ENCODE results near the gene HMCN1.

- TF ChIP-seq HDGF (IDR thresholded peaks at IDR 0.05; ENCODE audit: borderline replicate concordance): no peak
- no peak for TF ChIP-seq BHLHE40 (IDR thresholded peaks at IDR 0.05; ENCODE audit: borderline replicate concordance)
- TF ChIP-seq FOXM1 (IDR thresholded peaks at IDR 0.05; ENCODE audit: borderline replicate concordance): no peak
- TF ChIP-seq ZNF384 (IDR thresholded peaks at IDR 0.05): no peak
- no peak for TF ChIP-seq TARDBP (IDR thresholded peaks at IDR 0.05)
- TF ChIP-seq FOXK2 (IDR thresholded peaks at IDR 0.05): no peak
- TF ChIP-seq FOXA1 (IDR thresholded peaks at IDR 0.05): no peak
- no peak for TF ChIP-seq L3MBTL2 (conservative IDR thresholded peaks at IDR 0.05)
- no peak for TF ChIP-seq PKNOX1 (IDR thresholded peaks at IDR 0.05)
- no peak for TF ChIP-seq NFRKB (IDR thresholded peaks at IDR 0.05)
- TF ChIP-seq CTBP1 (IDR thresholded peaks at IDR 0.05; ENCODE audit: borderline replicate concordance): no peak
- TF ChIP-seq ELF4 (IDR thresholded peaks at IDR 0.05): no peak
These were observed 486.7 kb downstream of the HMCN1 start for GRCh38 chr1:186220911-186221310.
